HepG2 (cell line): Measurements from ENCODE around the gene MYO10. TPM values are rescaled to one million over a fixed set of nuclear protein-coding genes. Genes with fewer than 3 reads are reported as not detected.

ENCODE experiments used
- EP300 ChIP-seq, 3 experiments: sonication (generic) in 1 of 3; formaldehyde crosslinking in 1 of 3; IDR thresholded peaks; 2 replicates each; pipeline versions ENCODE4 v1.5.1 to v1.6.1; 2011 to 2020; ENCODE audit warnings: low read depth in 2 of 3, low read length in 2 of 3, borderline replicate concordance in 1 of 3, improper control_type of control experiment in 1 of 3, mild to moderate bottlenecking in 1 of 3, missing genetic modification reagents in 1 of 3, moderate library complexity in 1 of 3
- FOXK1 ChIP-seq: sonication (generic); formaldehyde crosslinking; IDR thresholded peaks from 2 replicates; pipeline ENCODE4 v1.4.0; 2020; ENCODE audit warnings: low read depth, missing genetic modification reagents, borderline replicate concordance
- HNRNPL ChIP-seq: fragments of 200-400 bp; formaldehyde crosslinking; IDR thresholded peaks from 2 replicates; pipeline ENCODE4 v1.6.1; 2017; ENCODE audit warnings: mild to moderate bottlenecking, low read depth, low read length
- HNRNPLL ChIP-seq: fragments of 200-400 bp; formaldehyde crosslinking; IDR thresholded peaks from 2 replicates; pipeline ENCODE4 v1.6.1; 2017; ENCODE audit warnings: mild to moderate bottlenecking, low read depth, low read length; ENCODE audit not compliant: poor library complexity, severe bottlenecking
- PLRG1 ChIP-seq: fragments of 450-650 bp; conservative IDR thresholded peaks from 2 replicates; pipeline ENCODE4 v1.6.1; 2016
- POLR2AphosphoS5 ChIP-seq: IDR thresholded peaks from 2 replicates; pipeline ENCODE4 v1.6.1; 2012; ENCODE audit warnings: low read depth, low read length
- SNAPC2 ChIP-seq: sonication (generic); formaldehyde crosslinking; IDR thresholded peaks from 2 replicates; pipeline ENCODE4 v1.8.1; 2022; ENCODE audit warnings: mild to moderate bottlenecking, missing genetic modification reagents
- ZKSCAN8 ChIP-seq: IDR thresholded peaks from 2 replicates; pipeline ENCODE4 v1.6.1; 2016; ENCODE audit warnings: borderline replicate concordance, missing genetic modification reagents, missing compliant biosample characterization
- ZNF569 ChIP-seq: sonication (generic); formaldehyde crosslinking; IDR thresholded peaks from 2 replicates; pipeline ENCODE4 v1.5.0; 2020; ENCODE audit warnings: mild to moderate bottlenecking, missing genetic modification reagents, moderate library complexity, borderline replicate concordance
- ZNF768 ChIP-seq: sonication (generic); formaldehyde crosslinking; IDR thresholded peaks from 2 replicates; pipeline ENCODE4 v1.4.0; 2020; ENCODE audit warnings: missing genetic modification reagents
- ZNF841 ChIP-seq: sonication (generic); formaldehyde crosslinking; IDR thresholded peaks from 2 replicates; pipeline ENCODE4 v1.8.1; 2023; ENCODE audit warnings: missing genetic modification reagents, borderline replicate concordance
- polyA plus RNA-seq, 8 experiments: library from polyadenylated mRNA; depleted of rRNA in 3 of 8; stranded (reverse) in 7 of 8; unstranded in 1 of 8; fragments of >200 nt; fragmentation: Illumina TruSeq in 4 of 8; extraction: Trizol in 4 of 8; gene quantifications; 2 replicates each; pipeline versions ENCODE4 v1.2.1 to v1.2.3, GENCODE V29; 2011 to 2016; ENCODE audit warnings: low read depth in 4 of 8, missing spikeins in 1 of 8, mixed read lengths in 1 of 8; ENCODE audit not compliant: insufficient read depth in 1 of 8
- total RNA-seq, 5 experiments: library from RNA; depleted of rRNA; stranded (reverse); fragments of >200 nt; fragmentation: Illumina TruSeq; extraction: Trizol; gene quantifications; 2 replicates each; pipeline ENCODE4 v1.2.3, GENCODE V29; 2016; ENCODE audit warnings: low read depth in 1 of 5
- TF ChIP-seq, protein P1 (sequence below): sonication (generic); formaldehyde crosslinking; IDR thresholded peaks from one replicate; pipeline ENCODE4 v1.5.1; 2020; ENCODE audit warnings: mild to moderate bottlenecking, missing genetic modification reagents; ENCODE audit errors: not compliant biosample characterization
- TF ChIP-seq, protein P2 (sequence below): sonication (generic); formaldehyde crosslinking; IDR thresholded peaks from 2 replicates; pipeline ENCODE4 v1.8.0; 2022; ENCODE audit warnings: mild to moderate bottlenecking, missing genetic modification reagents, borderline replicate concordance
- TF ChIP-seq, protein P3 (sequence below): sonication (generic); formaldehyde crosslinking; IDR thresholded peaks from 2 replicates; pipeline ENCODE4 v1.4.0; 2020; ENCODE audit warnings: mild to moderate bottlenecking, missing genetic modification reagents
- TF ChIP-seq, protein P4 (sequence below): sonication (generic); formaldehyde crosslinking; IDR thresholded peaks from 2 replicates; pipeline ENCODE4 v1.5.1; 2020; ENCODE audit warnings: missing genetic modification reagents, mild to moderate bottlenecking, borderline replicate concordance

Gene MYO10
- total and polyA plus RNA-seq, 2 of the 13 experiments (the other 11 are each of a cell fraction or from before 2014, with no cell fraction given): 4.5 to 14.0 TPM

DNA sequence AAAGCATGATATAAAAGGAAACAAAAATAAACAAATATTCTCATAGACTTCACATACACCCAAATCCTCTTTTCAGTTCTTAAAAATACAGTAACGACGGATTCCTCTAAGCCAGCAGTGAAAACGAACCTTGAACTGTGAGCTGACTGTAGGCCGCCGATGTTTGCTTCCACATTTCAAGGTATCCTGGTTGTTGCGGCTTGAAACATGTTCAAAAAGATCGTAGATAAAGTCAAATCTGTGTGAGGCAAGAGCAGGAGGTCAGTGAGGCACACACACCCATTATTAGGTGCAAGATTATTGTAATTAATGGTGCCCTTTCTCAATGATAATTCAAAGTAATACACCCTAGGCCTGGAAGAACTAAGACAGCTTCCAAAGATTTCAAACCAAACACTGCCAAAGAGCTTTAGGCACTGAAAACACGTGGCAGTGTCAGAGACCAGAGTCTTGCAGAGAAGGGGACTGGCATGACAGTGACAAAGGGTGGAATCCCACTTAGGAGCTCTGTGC lies 178.0 kb downstream of the MYO10 start (continued):
- TF ChIP-seq, protein P1, sequence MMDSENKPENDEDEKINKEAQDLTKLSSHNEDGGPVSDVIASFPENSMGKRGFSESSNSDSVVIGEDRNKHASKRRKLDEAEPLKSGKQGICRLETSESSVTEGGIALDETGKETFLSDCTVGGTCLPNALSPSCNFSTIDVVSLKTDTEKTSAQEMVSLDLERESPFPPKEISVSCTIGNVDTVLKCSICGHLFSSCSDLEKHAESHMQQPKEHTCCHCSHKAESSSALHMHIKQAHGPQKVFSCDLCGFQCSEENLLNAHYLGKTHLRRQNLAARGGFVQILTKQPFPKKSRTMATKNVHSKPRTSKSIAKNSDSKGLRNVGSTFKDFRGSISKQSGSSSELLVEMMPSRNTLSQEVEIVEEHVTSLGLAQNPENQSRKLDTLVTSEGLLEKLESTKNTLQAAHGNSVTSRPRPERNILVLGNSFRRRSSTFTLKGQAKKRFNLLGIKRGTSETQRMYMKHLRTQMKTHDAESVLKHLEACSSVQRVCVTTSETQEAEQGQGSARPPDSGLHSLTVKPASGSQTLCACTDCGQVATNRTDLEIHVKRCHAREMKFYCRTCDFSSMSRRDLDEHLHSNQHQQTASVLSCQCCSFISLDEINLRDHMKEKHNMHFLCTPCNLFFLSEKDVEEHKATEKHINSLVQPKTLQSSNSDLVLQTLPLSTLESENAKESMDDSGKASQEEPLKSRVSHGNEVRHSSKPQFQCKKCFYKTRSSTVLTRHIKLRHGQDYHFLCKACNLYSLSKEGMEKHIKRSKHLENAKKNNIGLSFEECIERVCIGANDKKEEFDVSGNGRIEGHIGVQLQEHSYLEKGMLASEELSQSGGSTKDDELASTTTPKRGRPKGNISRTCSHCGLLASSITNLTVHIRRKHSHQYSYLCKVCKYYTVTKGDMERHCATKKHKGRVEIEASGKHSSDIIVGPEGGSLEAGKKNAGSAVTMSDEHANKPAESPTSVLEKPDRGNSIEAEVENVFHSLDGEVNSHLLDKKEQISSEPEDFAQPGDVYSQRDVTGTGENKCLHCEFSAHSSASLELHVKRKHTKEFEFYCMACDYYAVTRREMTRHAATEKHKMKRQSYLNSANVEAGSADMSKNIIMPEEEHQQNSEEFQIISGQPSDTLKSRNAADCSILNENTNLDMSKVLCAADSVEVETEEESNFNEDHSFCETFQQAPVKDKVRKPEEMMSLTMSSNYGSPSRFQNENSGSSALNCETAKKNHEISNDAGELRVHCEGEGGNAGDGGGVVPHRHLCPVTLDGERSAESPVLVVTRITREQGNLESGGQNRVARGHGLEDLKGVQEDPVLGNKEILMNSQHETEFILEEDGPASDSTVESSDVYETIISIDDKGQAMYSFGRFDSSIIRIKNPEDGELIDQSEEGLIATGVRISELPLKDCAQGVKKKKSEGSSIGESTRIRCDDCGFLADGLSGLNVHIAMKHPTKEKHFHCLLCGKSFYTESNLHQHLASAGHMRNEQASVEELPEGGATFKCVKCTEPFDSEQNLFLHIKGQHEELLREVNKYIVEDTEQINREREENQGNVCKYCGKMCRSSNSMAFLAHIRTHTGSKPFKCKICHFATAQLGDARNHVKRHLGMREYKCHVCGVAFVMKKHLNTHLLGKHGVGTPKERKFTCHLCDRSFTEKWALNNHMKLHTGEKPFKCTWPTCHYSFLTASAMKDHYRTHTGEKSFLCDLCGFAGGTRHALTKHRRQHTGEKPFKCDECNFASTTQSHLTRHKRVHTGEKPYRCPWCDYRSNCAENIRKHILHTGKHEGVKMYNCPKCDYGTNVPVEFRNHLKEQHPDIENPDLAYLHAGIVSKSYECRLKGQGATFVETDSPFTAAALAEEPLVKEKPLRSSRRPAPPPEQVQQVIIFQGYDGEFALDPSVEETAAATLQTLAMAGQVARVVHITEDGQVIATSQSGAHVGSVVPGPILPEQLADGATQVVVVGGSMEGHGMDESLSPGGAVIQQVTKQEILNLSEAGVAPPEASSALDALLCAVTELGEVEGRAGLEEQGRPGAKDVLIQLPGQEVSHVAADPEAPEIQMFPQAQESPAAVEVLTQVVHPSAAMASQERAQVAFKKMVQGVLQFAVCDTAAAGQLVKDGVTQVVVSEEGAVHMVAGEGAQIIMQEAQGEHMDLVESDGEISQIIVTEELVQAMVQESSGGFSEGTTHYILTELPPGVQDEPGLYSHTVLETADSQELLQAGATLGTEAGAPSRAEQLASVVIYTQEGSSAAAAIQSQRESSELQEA: no peak
- TF ChIP-seq EP300 (IDR thresholded peaks at IDR 0.05; ENCODE audit: low read depth in 2 of 2, low read length in 2 of 2): peak; percentile 79 to 86; a peak in 3 of 4 replicates
- peak; percentile 78; the same call in 1 of the 2 replicates for TF ChIP-seq EP300 (CRISPR knock-in tag; IDR thresholded peaks at IDR 0.05; ENCODE audit: borderline replicate concordance)
- 0 out of 2 replicates have a peak, but pooled peaks have one; percentile 21 for TF ChIP-seq POLR2AphosphoS5
- TF ChIP-seq ZNF768 (CRISPR knock-in tag): no peak
- TF ChIP-seq ZNF841: no peak
- no peak for TF ChIP-seq FOXK1 (CRISPR knock-in tag)
- no peak for TF ChIP-seq HNRNPL
- no peak for TF ChIP-seq PLRG1
- TF ChIP-seq, protein P2, sequence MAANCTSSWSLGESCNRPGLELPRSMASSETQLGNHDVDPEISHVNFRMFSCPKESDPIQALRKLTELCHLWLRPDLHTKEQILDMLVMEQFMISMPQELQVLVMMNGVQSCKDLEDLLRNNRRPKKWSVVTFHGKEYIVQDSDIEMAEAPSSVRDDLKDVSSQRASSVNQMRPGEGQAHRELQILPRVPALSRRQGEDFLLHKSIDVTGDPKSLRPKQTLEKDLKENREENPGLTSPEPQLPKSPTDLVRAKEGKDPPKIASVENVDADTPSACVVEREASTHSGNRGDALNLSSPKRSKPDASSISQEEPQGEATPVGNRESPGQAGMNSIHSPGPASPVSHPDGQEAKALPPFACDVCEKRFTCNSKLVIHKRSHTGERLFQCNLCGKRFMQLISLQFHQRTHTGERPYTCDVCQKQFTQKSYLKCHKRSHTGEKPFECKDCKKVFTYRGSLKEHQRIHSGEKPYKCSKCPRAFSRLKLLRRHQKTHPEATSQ (CRISPR knock-in tag): no peak
- no peak for TF ChIP-seq ZNF569 (CRISPR knock-in tag)
- no peak; the same call in 1 of the 2 replicates for TF ChIP-seq ZKSCAN8
- TF ChIP-seq, protein P3, sequence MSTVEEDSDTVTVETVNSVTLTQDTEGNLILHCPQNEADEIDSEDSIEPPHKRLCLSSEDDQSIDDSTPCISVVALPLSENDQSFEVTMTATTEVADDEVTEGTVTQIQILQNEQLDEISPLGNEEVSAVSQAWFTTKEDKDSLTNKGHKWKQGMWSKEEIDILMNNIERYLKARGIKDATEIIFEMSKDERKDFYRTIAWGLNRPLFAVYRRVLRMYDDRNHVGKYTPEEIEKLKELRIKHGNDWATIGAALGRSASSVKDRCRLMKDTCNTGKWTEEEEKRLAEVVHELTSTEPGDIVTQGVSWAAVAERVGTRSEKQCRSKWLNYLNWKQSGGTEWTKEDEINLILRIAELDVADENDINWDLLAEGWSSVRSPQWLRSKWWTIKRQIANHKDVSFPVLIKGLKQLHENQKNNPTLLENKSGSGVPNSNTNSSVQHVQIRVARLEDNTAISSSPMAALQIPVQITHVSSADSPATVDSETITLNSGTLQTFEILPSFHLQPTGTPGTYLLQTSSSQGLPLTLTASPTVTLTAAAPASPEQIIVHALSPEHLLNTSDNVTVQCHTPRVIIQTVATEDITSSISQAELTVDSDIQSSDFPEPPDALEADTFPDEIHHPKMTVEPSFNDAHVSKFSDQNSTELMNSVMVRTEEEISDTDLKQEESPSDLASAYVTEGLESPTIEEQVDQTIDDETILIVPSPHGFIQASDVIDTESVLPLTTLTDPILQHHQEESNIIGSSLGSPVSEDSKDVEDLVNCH (CRISPR knock-in tag): no peak
- TF ChIP-seq SNAPC2 (CRISPR knock-in tag): no peak
- TF ChIP-seq HNRNPLL: no peak
- TF ChIP-seq, protein P4, sequence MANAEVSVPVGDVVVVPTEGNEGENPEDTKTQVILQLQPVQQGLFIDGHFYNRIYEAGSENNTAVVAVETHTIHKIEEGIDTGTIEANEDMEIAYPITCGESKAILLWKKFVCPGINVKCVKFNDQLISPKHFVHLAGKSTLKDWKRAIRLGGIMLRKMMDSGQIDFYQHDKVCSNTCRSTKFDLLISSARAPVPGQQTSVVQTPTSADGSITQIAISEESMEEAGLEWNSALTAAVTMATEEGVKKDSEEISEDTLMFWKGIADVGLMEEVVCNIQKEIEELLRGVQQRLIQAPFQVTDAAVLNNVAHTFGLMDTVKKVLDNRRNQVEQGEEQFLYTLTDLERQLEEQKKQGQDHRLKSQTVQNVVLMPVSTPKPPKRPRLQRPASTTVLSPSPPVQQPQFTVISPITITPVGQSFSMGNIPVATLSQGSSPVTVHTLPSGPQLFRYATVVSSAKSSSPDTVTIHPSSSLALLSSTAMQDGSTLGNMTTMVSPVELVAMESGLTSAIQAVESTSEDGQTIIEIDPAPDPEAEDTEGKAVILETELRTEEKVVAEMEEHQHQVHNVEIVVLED (CRISPR knock-in tag): no peak
